OCI-LY3 (cell line): ENCODE measurements around the gene WEE1.

Experiments
- CTCF ChIP-seq: fragments of 200-600, 300-600 bp; sonication (generic); IDR thresholded peaks from 2 replicates; pipeline ENCODE4 v1.5.1; 2014; ENCODE audit warnings: antibody characterized with exemption, low read length, low read depth
- EZH2phosphoT487 ChIP-seq: fragments of 200-600 bp; shearing (Covaris generic); IDR thresholded peaks from 2 replicates; pipeline ENCODE4 v1.6.1; 2018; ENCODE audit warnings: antibody characterized with exemption, mixed run types, low read depth

GRCh38 chr11:9577556-9577955, 4.1 kb downstream of the WEE1 start:
- no peak for TF ChIP-seq CTCF
- TF ChIP-seq EZH2phosphoT487: no peak
